Loucy (cell line): Measurements from ENCODE around the gene WHRN.

Experiments used
- EZH2phosphoT487 ChIP-seq: fragments of 200-600 bp; IDR thresholded peaks from 2 replicates; pipeline ENCODE4 v1.6.1; 2018; ENCODE audit warnings: antibody characterized with exemption, mild to moderate bottlenecking, moderate library complexity, borderline replicate concordance
- TF ChIP-seq, protein P1 (sequence below): fragments of 200-600 bp; sonication (generic); conservative IDR thresholded peaks from 2 replicates; pipeline ENCODE4 v1.5.1; 2014; ENCODE audit warnings: mild to moderate bottlenecking, antibody characterized with exemption, low read length

DNA sequence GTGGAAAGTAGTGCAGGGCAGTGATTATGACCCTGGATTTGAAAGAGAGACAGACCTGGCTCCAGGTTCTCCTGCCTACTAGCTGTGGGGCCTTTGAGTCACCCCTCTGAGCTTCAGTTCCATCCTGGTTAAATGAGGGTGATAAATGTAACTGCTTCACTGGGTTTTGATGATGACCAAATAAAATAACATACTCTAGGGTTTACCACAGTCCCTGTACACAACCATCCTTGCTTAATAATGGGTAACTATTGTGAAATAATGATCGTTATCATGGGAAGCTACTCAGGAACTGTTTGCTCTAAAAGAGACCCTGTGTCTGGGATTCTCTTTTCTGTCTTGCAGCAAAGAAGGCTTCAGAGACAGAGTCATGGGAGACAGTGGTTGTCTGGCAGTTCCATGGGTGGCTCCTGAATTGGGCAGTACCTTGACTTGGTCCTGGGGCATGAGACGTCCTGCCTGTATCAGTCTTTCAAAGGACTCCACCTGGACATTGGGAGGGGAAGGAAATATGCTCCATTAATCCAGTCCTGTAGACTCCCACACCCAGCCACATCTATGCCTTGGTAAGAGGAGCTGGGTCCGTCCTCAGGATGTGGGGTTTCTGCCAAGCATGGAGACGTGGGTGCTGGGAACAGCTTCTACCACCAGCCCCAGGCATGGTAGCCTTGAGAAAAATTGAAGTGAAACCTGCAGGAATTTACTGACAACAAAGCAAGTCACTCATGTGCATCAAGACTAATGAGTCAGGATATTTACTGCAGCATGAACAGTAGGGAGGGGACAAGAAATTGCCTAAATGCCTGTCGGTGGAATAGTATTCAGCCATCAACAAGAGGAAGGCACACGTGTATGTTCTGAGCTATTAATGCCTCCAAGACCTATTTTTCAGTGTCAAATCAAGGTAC, 140.9 kb downstream of the WHRN start:
- TF ChIP-seq, protein P1, sequence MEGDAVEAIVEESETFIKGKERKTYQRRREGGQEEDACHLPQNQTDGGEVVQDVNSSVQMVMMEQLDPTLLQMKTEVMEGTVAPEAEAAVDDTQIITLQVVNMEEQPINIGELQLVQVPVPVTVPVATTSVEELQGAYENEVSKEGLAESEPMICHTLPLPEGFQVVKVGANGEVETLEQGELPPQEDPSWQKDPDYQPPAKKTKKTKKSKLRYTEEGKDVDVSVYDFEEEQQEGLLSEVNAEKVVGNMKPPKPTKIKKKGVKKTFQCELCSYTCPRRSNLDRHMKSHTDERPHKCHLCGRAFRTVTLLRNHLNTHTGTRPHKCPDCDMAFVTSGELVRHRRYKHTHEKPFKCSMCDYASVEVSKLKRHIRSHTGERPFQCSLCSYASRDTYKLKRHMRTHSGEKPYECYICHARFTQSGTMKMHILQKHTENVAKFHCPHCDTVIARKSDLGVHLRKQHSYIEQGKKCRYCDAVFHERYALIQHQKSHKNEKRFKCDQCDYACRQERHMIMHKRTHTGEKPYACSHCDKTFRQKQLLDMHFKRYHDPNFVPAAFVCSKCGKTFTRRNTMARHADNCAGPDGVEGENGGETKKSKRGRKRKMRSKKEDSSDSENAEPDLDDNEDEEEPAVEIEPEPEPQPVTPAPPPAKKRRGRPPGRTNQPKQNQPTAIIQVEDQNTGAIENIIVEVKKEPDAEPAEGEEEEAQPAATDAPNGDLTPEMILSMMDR: no peak
- no peak for TF ChIP-seq EZH2phosphoT487
